BE2C (cell line): ENCODE results near the gene FBXL14.
A peak's percentile ranks its signal among the peaks of the same experiment; 100 is the strongest.

ENCODE experiments used
- DNase-seq: peaks from one replicate; pipeline ENCODE4 v3.0.0-alpha.2; 2020
- H3K27me3 ChIP-seq: fragments of 250-450 bp; sonication (Bioruptor Pico); 2 replicates; pipeline ENCODE4 v1.5.1; 2020; ENCODE audit warnings: mild to moderate bottlenecking
- H3K36me3 ChIP-seq: fragments of 250-450 bp; sonication (Bioruptor Pico); 2 replicates; pipeline ENCODE4 v1.5.1; 2020; ENCODE audit warnings: mild to moderate bottlenecking
- H3K4me1 ChIP-seq: fragments of 250-450 bp; sonication (Bioruptor Pico); 2 replicates; pipeline ENCODE4 v1.5.1; 2020
- H3K4me3 ChIP-seq: 2 replicates; pipeline ENCODE4 v1.5.1; 2011; ENCODE audit warnings: low read depth, low read length
- H3K9me3 ChIP-seq: fragments of 250-450 bp; sonication (Bioruptor Pico); 2 replicates; pipeline ENCODE4 v1.5.1; 2020
- TF ChIP-seq, protein P1 (sequence below): IDR thresholded peaks from 2 replicates; pipeline ENCODE4 v1.5.1; 2012; ENCODE audit warnings: mild to moderate bottlenecking, low read depth, low read length

The FBXL14 gene

DNA sequence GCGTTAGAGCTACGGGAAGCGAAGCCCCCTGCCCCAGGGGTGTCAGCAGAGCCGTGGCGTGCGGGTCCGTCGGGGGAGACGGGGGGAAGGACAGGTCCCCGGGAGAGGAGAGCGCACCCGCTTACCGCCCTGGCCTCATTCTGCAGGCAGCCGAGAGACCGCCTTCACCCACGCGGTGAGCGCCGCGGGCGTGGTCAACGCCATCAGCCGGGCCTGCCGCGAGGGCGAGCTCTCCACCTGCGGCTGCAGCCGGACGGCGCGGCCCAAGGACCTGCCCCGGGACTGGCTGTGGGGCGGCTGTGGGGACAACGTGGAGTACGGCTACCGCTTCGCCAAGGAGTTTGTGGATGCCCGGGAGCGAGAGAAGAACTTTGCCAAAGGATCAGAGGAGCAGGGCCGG is 45.2 kb upstream of the FBXL14 start:
- DNase-seq, result no peak
- Histone ChIP-seq H3K36me3 (no peaks in the 10 kb centered on the region), H3K4me1 (peaks cover 8% of the 10 kb centered on the region), H3K9me3 (no peaks in the 10 kb centered on the region), H3K4me3 (no peak overlapping the region), H3K27me3 (no peaks in the 10 kb centered on the region)
- TF ChIP-seq, protein P1, sequence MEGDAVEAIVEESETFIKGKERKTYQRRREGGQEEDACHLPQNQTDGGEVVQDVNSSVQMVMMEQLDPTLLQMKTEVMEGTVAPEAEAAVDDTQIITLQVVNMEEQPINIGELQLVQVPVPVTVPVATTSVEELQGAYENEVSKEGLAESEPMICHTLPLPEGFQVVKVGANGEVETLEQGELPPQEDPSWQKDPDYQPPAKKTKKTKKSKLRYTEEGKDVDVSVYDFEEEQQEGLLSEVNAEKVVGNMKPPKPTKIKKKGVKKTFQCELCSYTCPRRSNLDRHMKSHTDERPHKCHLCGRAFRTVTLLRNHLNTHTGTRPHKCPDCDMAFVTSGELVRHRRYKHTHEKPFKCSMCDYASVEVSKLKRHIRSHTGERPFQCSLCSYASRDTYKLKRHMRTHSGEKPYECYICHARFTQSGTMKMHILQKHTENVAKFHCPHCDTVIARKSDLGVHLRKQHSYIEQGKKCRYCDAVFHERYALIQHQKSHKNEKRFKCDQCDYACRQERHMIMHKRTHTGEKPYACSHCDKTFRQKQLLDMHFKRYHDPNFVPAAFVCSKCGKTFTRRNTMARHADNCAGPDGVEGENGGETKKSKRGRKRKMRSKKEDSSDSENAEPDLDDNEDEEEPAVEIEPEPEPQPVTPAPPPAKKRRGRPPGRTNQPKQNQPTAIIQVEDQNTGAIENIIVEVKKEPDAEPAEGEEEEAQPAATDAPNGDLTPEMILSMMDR, result no peak

DNA sequence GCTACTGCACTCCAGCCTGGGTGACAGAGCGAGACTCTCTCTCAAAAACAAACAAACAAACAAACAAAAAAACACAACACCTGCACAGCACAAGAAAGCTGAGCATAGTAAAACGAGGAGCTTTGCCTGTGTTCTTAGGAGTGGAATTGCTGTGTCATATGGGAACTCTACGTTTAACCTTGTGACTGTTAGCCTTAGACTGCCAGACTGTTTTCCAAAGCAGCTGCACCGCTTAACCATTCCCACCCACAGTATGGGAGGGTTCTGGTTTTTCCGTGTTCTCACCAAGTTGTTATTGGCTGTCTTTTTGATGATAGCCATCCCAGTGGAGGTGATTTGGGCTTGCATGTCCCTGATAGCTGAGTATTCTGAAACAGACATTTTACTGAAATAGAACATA is 43.8 kb upstream of the FBXL14 start:
- H3K36me3 ChIP-seq, result no peaks in the 10 kb centered on the region
- H3K9me3 ChIP-seq, result no peaks in the 10 kb centered on the region
- H3K4me1 ChIP-seq, result no peaks in the 10 kb centered on the region; the same call in 1 of the 2 replicates
- TF ChIP-seq, protein P1, result no peak
- no peak for DNase-seq
- H3K4me3 ChIP-seq, result no peak overlapping the region
- no peaks in the 10 kb centered on the region for H3K27me3 ChIP-seq

DNA sequence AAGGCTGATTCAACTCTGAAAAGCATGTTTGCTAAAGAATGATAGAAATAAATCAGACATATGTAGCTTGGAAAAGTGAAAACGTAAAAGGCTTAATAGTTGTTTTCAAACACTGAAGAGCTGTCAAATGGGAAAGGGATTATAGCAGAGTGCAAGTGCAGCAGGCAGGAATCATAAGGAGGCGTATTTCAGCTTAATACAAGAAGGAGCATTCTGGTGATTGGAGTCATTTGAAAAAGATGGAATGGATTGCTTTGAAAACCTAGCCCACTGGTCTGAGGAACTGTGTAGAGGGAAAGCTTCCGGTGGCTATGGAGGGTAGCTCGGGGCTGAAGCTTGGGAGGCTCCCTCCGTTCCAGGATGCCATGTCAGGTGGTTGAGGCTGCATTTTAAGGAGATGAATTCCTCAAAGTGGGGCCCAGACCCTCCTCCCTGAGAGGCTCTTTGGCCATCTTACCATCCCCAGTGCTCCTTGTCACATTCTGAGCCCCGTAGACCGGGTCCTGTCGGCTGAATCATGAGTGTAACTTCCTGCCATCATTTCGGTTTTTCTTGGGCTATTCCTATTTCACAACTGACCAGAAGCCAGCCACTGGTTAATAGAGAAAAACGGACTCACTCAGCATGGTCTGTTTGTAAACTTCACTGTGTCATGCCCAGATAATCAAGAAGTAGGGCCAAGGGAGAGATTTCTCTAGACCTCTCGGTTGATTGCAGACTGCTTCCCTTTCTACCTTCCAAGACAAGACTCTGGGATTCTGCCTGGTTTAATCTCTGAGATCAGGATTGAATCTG is 41.1 kb upstream of the FBXL14 start:
- no peaks in the 10 kb centered on the region for H3K36me3 ChIP-seq

DNA sequence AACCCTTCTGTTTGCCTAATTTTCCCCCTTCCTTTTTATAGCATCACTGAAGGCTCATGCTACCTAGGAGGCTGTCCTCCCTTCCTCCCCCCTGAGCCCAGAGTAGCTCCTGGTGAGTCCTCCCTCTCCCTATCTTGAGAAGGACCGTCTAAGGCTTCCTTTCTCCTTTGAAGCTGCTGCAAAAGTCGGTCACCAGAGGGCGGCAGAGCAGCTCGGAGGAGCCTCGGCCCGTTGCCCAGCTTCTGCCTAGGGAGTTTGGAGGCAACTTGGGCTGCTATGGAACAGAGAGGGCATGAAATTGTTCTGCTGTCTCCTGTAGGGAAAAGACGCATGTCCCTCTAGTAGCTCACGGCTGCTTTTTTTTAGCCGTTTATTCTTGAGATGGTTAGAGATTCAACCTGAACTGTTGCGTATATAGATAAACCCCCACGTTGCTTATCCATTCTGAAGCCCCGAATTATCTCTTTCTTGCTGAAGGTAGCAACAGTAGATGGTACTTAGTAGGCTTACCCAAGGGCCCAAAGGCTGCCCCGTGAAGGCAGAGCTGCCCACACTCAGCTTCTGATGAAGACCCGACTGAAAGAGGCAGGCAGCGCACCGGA is 40.3 kb upstream of the FBXL14 start:
- TF ChIP-seq, protein P1, result peak; percentile 94
- Histone ChIP-seq H3K4me3 (no peak overlapping the region), H3K9me3 (no peaks in the 10 kb centered on the region), H3K4me1 (no peaks in the 10 kb centered on the region; the same call in 1 of the 2 replicates), H3K27me3 (no peaks in the 10 kb centered on the region; the same call in 1 of the 2 replicates), H3K36me3 (no peaks in the 10 kb centered on the region)
- peak; percentile 81 for DNase-seq

More for the DNA sequence above, 41.1 kb upstream of the FBXL14 start:
- no peaks in the 10 kb centered on the region; the same call in 1 of the 2 replicates for H3K4me1 ChIP-seq
- no peak for DNase-seq
- no peak overlapping the region for H3K4me3 ChIP-seq
- no peaks in the 10 kb centered on the region for H3K9me3 ChIP-seq
- TF ChIP-seq, protein P1, result no peak
- no peaks in the 10 kb centered on the region; the same call in 1 of the 2 replicates for H3K27me3 ChIP-seq

DNA sequence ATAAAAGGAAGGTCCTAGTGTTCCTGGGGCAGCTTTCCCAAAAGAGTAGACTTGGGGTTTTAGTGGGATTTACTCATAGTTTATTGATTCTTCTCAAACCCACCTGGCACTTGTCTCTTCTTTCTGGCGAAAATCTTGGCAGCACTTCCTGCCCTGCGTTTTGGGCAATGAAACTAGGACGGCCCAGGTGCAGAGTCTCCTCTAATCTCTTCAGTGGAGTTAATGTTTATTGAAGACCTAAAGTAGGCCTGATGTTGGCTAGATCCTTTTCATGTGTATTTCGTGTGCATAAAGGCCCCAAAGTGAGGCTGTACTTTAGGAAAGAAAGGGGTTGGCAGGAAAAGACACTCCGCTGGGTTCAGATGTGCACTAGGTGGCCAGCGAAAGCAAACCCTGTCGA is 39.8 kb upstream of the FBXL14 start:
- no peak for DNase-seq
- TF ChIP-seq, protein P1, result no peak
- no peaks in the 10 kb centered on the region for H3K36me3 ChIP-seq
- H3K9me3 ChIP-seq, result no peaks in the 10 kb centered on the region
- H3K4me1 ChIP-seq, result peaks cover 3% of the 10 kb centered on the region
- no peak overlapping the region for H3K4me3 ChIP-seq
- no peaks in the 10 kb centered on the region; the same call in 1 of the 2 replicates for H3K27me3 ChIP-seq

DNA sequence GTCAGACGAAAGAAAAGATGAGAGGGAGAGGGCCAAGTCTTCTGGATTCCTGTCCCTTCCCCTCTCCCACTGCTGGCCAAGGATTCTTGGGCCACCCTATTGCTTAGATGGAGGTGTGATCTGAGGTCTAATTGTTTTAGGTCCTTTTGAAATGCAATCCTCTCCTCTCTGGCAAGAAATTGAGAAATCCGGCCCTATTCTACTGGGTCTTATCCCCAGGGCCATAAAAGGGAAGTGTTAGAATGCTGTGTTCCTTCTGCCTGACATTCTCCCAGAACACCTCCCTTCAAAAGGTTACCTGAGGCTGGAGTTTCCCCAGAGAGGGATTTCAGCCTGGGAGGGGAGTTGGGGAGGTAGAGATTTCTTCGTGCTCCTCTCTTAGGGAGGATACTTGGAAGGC is 39.1 kb upstream of the FBXL14 start:
- H3K27me3 ChIP-seq, result no peaks in the 10 kb centered on the region; the same call in 1 of the 2 replicates
- H3K9me3 ChIP-seq, result no peaks in the 10 kb centered on the region
- H3K36me3 ChIP-seq, result no peaks in the 10 kb centered on the region
- TF ChIP-seq, protein P1, result no peak
- no peak for DNase-seq
- no peak overlapping the region for H3K4me3 ChIP-seq
- H3K4me1 ChIP-seq, result peaks cover 5% of the 10 kb centered on the region
